ENCODE data around the gene BLMH.

BLMH gene

GRCh38 chr17:30291543-30292285, at the start of gene BLMH:
BLMH (minus strand) TSS chr17:30291944; CDS start chr17:30291819, 125 bp downstream.
- H3K27ac ChIP-seq (ENCODE audit: low read depth, low read length) = peak within 1 kb of the TSS; percentile 79
- peak within 1 kb of the TSS; percentile 70 for H3K9ac ChIP-seq (ENCODE audit: low read length)
- no peaks in the 10 kb centered on the region for H3K36me3 ChIP-seq (ENCODE audit: control insufficient read depth, insufficient read depth, low read length)
- peak within 1 kb of the TSS; percentile 97 for H3K4me3 ChIP-seq (ENCODE audit: low read length)
- no peaks in the 10 kb centered on the region for H3K27me3 ChIP-seq (ENCODE audit: control insufficient read depth, insufficient read depth, low read length)
- H3K4me1 ChIP-seq (ENCODE audit: control insufficient read depth, insufficient read depth, low read length) = peaks cover 12% of the 10 kb centered on the region

GRCh38 chr17:30340801-30341356, 49.1 kb upstream of the BLMH start:
- Histone ChIP-seq H3K27ac (ENCODE audit: low read depth, low read length) (no peak overlapping the region), H3K9ac (ENCODE audit: low read length) (no peak overlapping the region), H3K36me3 (ENCODE audit: control insufficient read depth, insufficient read depth, low read length) (no peaks in the 10 kb centered on the region), H3K4me3 (ENCODE audit: low read length) (no peak overlapping the region), H3K4me1 (ENCODE audit: control insufficient read depth, insufficient read depth, low read length) (no peaks in the 10 kb centered on the region), H3K27me3 (ENCODE audit: control insufficient read depth, insufficient read depth, low read length) (no peaks in the 10 kb centered on the region)

GRCh38 chr17:30339086-30339485, 47.3 kb upstream of the BLMH start:
- Histone ChIP-seq H3K4me3 (ENCODE audit: low read length) (no peak overlapping the region), H3K36me3 (ENCODE audit: control insufficient read depth, insufficient read depth, low read length) (no peaks in the 10 kb centered on the region), H3K9ac (ENCODE audit: low read length) (no peak overlapping the region), H3K27me3 (ENCODE audit: control insufficient read depth, insufficient read depth, low read length) (no peaks in the 10 kb centered on the region), H3K4me1 (ENCODE audit: control insufficient read depth, insufficient read depth, low read length) (no peaks in the 10 kb centered on the region), H3K27ac (ENCODE audit: low read depth, low read length) (no peak overlapping the region)

GRCh38 chr17:30337393-30337999, 45.8 kb upstream of the BLMH start:
- Histone ChIP-seq H3K4me1 (ENCODE audit: control insufficient read depth, insufficient read depth, low read length) (no peaks in the 10 kb centered on the region), H3K4me3 (ENCODE audit: low read length) (no peak overlapping the region), H3K36me3 (ENCODE audit: control insufficient read depth, insufficient read depth, low read length) (no peaks in the 10 kb centered on the region), H3K27ac (ENCODE audit: low read depth, low read length) (no peak overlapping the region), H3K9ac (ENCODE audit: low read length) (no peak overlapping the region), H3K27me3 (ENCODE audit: control insufficient read depth, insufficient read depth, low read length) (no peaks in the 10 kb centered on the region)

GRCh38 chr17:30336369-30337171, 44.8 kb upstream of the BLMH start:
- no peaks in the 10 kb centered on the region for H3K27me3 ChIP-seq (ENCODE audit: control insufficient read depth, insufficient read depth, low read length)
- H3K9ac ChIP-seq (ENCODE audit: low read length) = no peak overlapping the region
- H3K27ac ChIP-seq (ENCODE audit: low read depth, low read length) = no peak overlapping the region
- H3K4me1 ChIP-seq (ENCODE audit: control insufficient read depth, insufficient read depth, low read length) = no peaks in the 10 kb centered on the region
- no peaks in the 10 kb centered on the region for H3K36me3 ChIP-seq (ENCODE audit: control insufficient read depth, insufficient read depth, low read length)
- no peak overlapping the region for H3K4me3 ChIP-seq (ENCODE audit: low read length)

- no peaks in the 10 kb centered on the region for H3K4me1 ChIP-seq (ENCODE audit: control insufficient read depth, insufficient read depth, low read length)
- H3K27ac ChIP-seq (ENCODE audit: low read depth, low read length) = no peak overlapping the region
- H3K27me3 ChIP-seq (ENCODE audit: control insufficient read depth, insufficient read depth, low read length) = no peaks in the 10 kb centered on the region
- H3K9ac ChIP-seq (ENCODE audit: low read length) = no peak overlapping the region
- H3K36me3 ChIP-seq (ENCODE audit: control insufficient read depth, insufficient read depth, low read length) = no peaks in the 10 kb centered on the region
- no peak overlapping the region for H3K4me3 ChIP-seq (ENCODE audit: low read length)
Measured at GRCh38 chr17:30334421-30334820, 42.7 kb upstream of the BLMH start.

- no peak within 1 kb of the TSS for H3K27ac ChIP-seq (ENCODE audit: low read depth, low read length)
- H3K4me3 ChIP-seq (ENCODE audit: low read length) = no peak within 1 kb of the TSS
- no peaks in the 10 kb centered on the region for H3K27me3 ChIP-seq (ENCODE audit: control insufficient read depth, insufficient read depth, low read length)
- no peaks in the 10 kb centered on the region for H3K36me3 ChIP-seq (ENCODE audit: control insufficient read depth, insufficient read depth, low read length)
- no peaks in the 10 kb centered on the region for H3K4me1 ChIP-seq (ENCODE audit: control insufficient read depth, insufficient read depth, low read length)
- no peak within 1 kb of the TSS for H3K9ac ChIP-seq (ENCODE audit: low read length)
Measured at GRCh38 chr17:30333503-30334360, 42.0 kb upstream of the BLMH start, which contains the start of gene TMIGD1. TMIGD1 (minus strand) TSS chr17:30334057; CDS start chr17:30332133, 1,924 bp downstream.

GRCh38 chr17:30332057-30332542, 40.4 kb upstream of the BLMH start:
- H3K36me3 ChIP-seq (ENCODE audit: control insufficient read depth, insufficient read depth, low read length) = no peaks in the 10 kb centered on the region
- H3K9ac ChIP-seq (ENCODE audit: low read length) = no peak overlapping the region
- H3K4me3 ChIP-seq (ENCODE audit: low read length) = no peak overlapping the region
- H3K27ac ChIP-seq (ENCODE audit: low read depth, low read length) = no peak overlapping the region
- no peaks in the 10 kb centered on the region for H3K27me3 ChIP-seq (ENCODE audit: control insufficient read depth, insufficient read depth, low read length)
- H3K4me1 ChIP-seq (ENCODE audit: control insufficient read depth, insufficient read depth, low read length) = no peaks in the 10 kb centered on the region

- H3K4me3 ChIP-seq (ENCODE audit: low read length) = no peak overlapping the region
- H3K36me3 ChIP-seq (ENCODE audit: control insufficient read depth, insufficient read depth, low read length) = no peaks in the 10 kb centered on the region
- no peaks in the 10 kb centered on the region for H3K27me3 ChIP-seq (ENCODE audit: control insufficient read depth, insufficient read depth, low read length)
- H3K9ac ChIP-seq (ENCODE audit: low read length) = no peak overlapping the region
- H3K27ac ChIP-seq (ENCODE audit: low read depth, low read length) = no peak overlapping the region
- no peaks in the 10 kb centered on the region for H3K4me1 ChIP-seq (ENCODE audit: control insufficient read depth, insufficient read depth, low read length)
Measured at GRCh38 chr17:30326809-30327208, 35.1 kb upstream of the BLMH start.

GRCh38 chr17:30324723-30325122, 33.0 kb upstream of the BLMH start:
- Histone ChIP-seq H3K9ac (ENCODE audit: low read length) (no peak overlapping the region), H3K4me3 (ENCODE audit: low read length) (no peak overlapping the region), H3K4me1 (ENCODE audit: control insufficient read depth, insufficient read depth, low read length) (no peaks in the 10 kb centered on the region), H3K27ac (ENCODE audit: low read depth, low read length) (no peak overlapping the region), H3K27me3 (ENCODE audit: control insufficient read depth, insufficient read depth, low read length) (no peaks in the 10 kb centered on the region), H3K36me3 (ENCODE audit: control insufficient read depth, insufficient read depth, low read length) (no peaks in the 10 kb centered on the region)

- Histone ChIP-seq H3K36me3 (ENCODE audit: control insufficient read depth, insufficient read depth, low read length) (no peaks in the 10 kb centered on the region), H3K4me3 (ENCODE audit: low read length) (no peak overlapping the region), H3K9ac (ENCODE audit: low read length) (no peak overlapping the region), H3K4me1 (ENCODE audit: control insufficient read depth, insufficient read depth, low read length) (no peaks in the 10 kb centered on the region), H3K27ac (ENCODE audit: low read depth, low read length) (no peak overlapping the region), H3K27me3 (ENCODE audit: control insufficient read depth, insufficient read depth, low read length) (no peaks in the 10 kb centered on the region)
Measured at GRCh38 chr17:30323895-30324319, 32.2 kb upstream of the BLMH start.

Measured in rectal smooth muscle tissue (tissue), 1 donor.